ENCODE data around the gene GSE1. TPM values are rescaled to one million over a fixed set of nuclear protein-coding genes. Genes with fewer than 3 reads are reported as not detected.

GSE1 gene
- total RNA-seq, 4 donors from 2014 or later, result 45.1 to 89.3 (median 71.3) TPM

DNA sequence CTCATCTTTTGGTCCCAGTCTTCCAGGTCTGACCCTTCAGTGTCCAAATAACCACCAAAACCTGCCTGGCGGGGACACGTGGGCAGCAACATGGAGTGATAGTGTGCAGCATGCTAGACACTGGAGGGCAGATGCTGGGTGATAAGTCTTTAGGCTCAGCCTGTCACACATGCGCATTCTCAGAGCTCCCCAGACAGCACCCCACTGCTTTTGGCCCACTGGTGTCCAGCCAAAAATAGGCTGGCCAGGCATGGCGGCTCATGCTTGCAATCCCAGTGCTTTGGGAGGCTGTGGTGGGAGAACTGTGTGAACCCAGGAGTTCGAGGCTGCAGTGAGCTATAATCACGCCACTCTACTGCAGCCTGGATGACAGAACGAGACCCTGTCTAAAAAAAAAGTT lies 63.3 kb downstream of the GSE1 start:
- H3K4me3 ChIP-seq, result no peak overlapping the region
- no peaks in the 10 kb centered on the region for H3K27me3 ChIP-seq
- in situ Hi-C loops (cut with MboI; ENCODE audit: low sequenced_read_pairs in 4 of 4) (no loop called here), intact Hi-C loops (cut with DNase I; ENCODE audit: low total_unique reads) (loop anchor here (5.0 kb wide), 1 partner anchor 81 kb away; no protein-coding TSS in a partner anchor)
- peaks cover 0 to 26% of the 10 kb centered on the region in 2 donors for H3K36me3 ChIP-seq
- no peak for DNase-seq
- no peaks in the 10 kb centered on the region for H3K9me3 ChIP-seq
- no peak for TF ChIP-seq POLR2A (IDR thresholded peaks at IDR 0.05)
- H3K4me1 ChIP-seq, result peaks cover 5 to 8% of the 10 kb centered on the region in 2 donors
- ATAC-seq, result no peak
- no peak overlapping the region for H3K27ac ChIP-seq

DNA sequence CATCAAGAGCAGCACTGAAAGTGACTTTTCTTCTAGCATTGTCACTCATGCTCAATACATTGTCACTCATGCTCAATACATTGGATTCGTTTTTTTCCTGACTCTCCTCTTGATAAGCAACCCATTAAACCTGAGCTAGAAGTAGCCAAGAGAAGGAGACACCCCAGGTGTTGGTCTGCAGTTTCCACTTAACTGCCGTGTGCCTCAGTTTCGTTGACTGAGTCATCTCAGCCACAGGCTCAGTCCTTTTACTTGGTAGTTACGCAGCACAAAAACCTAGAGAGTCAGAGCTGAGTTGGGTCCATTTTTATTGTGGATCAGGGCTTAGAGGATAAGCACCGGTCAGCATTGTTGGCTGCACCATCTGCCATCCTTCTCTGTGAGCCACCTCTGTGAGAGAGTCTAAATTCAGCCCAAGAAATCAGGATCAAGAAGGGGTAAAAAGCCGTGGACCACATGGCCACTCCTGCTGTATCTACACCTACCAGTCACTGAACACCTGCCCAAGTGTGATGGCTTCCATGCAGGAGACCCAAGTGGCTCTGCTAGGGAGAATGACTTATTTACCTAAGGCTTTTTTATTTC lies 64.4 kb downstream of the GSE1 start:
- in situ Hi-C loops (cut with MboI; ENCODE audit: low sequenced_read_pairs in 4 of 4), result no loop called here
- no peak for ATAC-seq

DNA sequence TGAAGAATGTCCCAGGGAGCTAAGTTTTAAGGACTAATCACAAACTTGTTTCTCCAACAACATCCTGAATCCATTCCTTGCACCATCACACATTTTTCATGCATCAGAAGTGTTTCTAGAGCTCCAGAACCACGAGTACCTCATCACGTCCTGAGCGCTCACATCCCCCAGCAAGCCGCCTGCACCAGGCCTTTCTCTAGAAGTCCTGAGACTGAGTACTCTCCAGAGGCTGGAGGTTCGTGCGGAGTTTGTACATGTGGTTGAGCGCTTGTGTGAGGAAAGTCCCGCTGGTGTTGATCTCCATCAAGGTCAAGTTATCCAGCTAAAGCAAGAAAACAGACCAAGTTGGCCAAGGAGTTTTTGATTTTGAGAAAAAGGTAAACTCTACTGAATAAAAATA lies 64.9 kb downstream of the GSE1 start:
- TF ChIP-seq, protein P1, sequence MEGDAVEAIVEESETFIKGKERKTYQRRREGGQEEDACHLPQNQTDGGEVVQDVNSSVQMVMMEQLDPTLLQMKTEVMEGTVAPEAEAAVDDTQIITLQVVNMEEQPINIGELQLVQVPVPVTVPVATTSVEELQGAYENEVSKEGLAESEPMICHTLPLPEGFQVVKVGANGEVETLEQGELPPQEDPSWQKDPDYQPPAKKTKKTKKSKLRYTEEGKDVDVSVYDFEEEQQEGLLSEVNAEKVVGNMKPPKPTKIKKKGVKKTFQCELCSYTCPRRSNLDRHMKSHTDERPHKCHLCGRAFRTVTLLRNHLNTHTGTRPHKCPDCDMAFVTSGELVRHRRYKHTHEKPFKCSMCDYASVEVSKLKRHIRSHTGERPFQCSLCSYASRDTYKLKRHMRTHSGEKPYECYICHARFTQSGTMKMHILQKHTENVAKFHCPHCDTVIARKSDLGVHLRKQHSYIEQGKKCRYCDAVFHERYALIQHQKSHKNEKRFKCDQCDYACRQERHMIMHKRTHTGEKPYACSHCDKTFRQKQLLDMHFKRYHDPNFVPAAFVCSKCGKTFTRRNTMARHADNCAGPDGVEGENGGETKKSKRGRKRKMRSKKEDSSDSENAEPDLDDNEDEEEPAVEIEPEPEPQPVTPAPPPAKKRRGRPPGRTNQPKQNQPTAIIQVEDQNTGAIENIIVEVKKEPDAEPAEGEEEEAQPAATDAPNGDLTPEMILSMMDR (IDR thresholded peaks at IDR 0.05 in 4 of 5, conservative IDR thresholded peaks at IDR 0.05 in 1 of 5), result no peak
- TF ChIP-seq POLR2A (IDR thresholded peaks at IDR 0.05), result no peak
- H3K36me3 ChIP-seq, result peaks cover 0 to 10% of the 10 kb centered on the region in 2 donors
- H3K27me3 ChIP-seq, result no peaks in the 10 kb centered on the region
- H3K27ac ChIP-seq, result no peak overlapping the region
- peaks cover 9 to 12% of the 10 kb centered on the region in 2 donors for H3K4me1 ChIP-seq
- in situ Hi-C loops (cut with MboI; ENCODE audit: low sequenced_read_pairs in 4 of 4), result no loop called here
- DNase-seq, result no peak
- intact Hi-C loops (cut with DNase I; ENCODE audit: low total_unique reads), result loop anchor here (5.0 kb wide), 1 partner anchor 79 kb away; no protein-coding TSS in a partner anchor
- ATAC-seq, result no peak
- no peak overlapping the region for H3K4me3 ChIP-seq
- H3K9me3 ChIP-seq, result no peaks in the 10 kb centered on the region

More for the DNA sequence above, 64.4 kb downstream of the GSE1 start:
- Histone ChIP-seq H3K27me3 (no peaks in the 10 kb centered on the region), H3K9me3 (no peaks in the 10 kb centered on the region), H3K4me1 (peaks cover 5 to 8% of the 10 kb centered on the region in 2 donors), H3K4me3 (no peak overlapping the region), H3K36me3 (peaks cover 0 to 16% of the 10 kb centered on the region in 2 donors), H3K27ac (no peak overlapping the region)
- no peak for TF ChIP-seq POLR2A (IDR thresholded peaks at IDR 0.05)
- TF ChIP-seq, protein P1 (IDR thresholded peaks at IDR 0.05 in 4 of 5, conservative IDR thresholded peaks at IDR 0.05 in 1 of 5), result no peak
- intact Hi-C loops (cut with DNase I; ENCODE audit: low total_unique reads), result loop anchor here (5.0 kb wide), 1 partner anchor 80 kb away; no protein-coding TSS in a partner anchor
- no peak for DNase-seq

DNA sequence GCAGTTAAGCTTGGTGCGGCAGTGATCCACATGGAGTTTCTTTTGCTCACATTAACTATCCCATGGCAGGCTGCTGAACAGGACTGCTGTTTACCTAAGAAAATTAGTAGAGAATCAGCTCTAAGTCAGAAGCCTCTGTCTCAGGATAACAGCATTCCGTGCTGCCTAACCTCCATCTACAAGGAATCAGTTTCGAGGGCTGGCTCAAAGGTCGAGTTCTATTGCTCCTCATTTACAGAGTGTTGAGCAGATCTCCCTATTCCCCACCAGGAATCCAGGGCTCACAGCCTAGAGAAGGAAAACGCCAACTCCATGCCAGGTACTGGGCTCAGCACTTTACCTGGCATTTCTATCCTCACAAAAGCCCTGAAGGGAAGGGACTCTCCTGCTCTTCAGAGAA lies 65.7 kb downstream of the GSE1 start:
- Histone ChIP-seq H3K27ac (no peak overlapping the region), H3K9me3 (no peaks in the 10 kb centered on the region), H3K4me1 (peaks cover 7 to 9% of the 10 kb centered on the region in 2 donors), H3K27me3 (no peaks in the 10 kb centered on the region), H3K36me3 (peaks cover 0 to 5% of the 10 kb centered on the region in 2 donors), H3K4me3 (no peak overlapping the region)
- ATAC-seq (no peak), DNase-seq (no peak)
- in situ Hi-C loops (cut with MboI; ENCODE audit: low sequenced_read_pairs in 4 of 4) (no loop called here), intact Hi-C loops (cut with DNase I; ENCODE audit: low total_unique reads) (loop anchor here (5.0 kb wide), 1 partner anchor 78 kb away; no protein-coding TSS in a partner anchor)
- no peak for TF ChIP-seq POLR2A (IDR thresholded peaks at IDR 0.05)
- TF ChIP-seq, protein P1 (IDR thresholded peaks at IDR 0.05 in 4 of 5, conservative IDR thresholded peaks at IDR 0.05 in 1 of 5), result no peak

DNA sequence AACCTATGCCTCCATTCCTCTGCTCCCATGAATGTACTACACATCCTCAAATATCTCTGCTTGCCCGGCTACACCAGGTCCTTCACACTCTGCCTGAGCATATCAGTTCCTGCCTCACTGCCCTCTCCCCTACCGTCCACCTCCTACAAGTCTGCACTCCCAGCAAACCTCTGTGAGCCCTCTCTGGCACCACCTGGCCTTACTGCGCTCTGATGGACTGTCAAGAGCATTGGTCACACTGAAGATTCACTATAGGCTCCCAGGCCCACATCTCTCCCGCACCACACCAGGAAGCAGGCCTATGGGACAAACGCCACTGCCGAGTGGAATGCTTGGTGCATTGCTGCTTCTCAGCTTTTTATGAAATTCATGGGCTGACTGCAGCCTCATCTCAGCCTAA lies 66.7 kb downstream of the GSE1 start:
- H3K4me1 ChIP-seq, result peaks cover 4 to 6% of the 10 kb centered on the region in 2 donors
- DNase-seq, result no peak
- TF ChIP-seq, protein P1 (IDR thresholded peaks at IDR 0.05 in 4 of 5, conservative IDR thresholded peaks at IDR 0.05 in 1 of 5), result no peak
- TF ChIP-seq POLR2A (IDR thresholded peaks at IDR 0.05), result no peak
- no peak overlapping the region for H3K27ac ChIP-seq
- no peaks in the 10 kb centered on the region for H3K27me3 ChIP-seq
- ATAC-seq, result no peak
- H3K9me3 ChIP-seq, result no peaks in the 10 kb centered on the region
- no peaks in the 10 kb centered on the region for H3K36me3 ChIP-seq
- in situ Hi-C loops (cut with MboI; ENCODE audit: low sequenced_read_pairs in 4 of 4) (no loop called here), intact Hi-C loops (cut with DNase I; ENCODE audit: low total_unique reads) (loop anchor here (5.0 kb wide), 1 partner anchor 77 kb away; no protein-coding TSS in a partner anchor)
- no peak overlapping the region for H3K4me3 ChIP-seq

All from gastrocnemius medialis (tissue), 4 donors.